Activated CD4-positive, alpha-beta T cell treated with anti-CD3 and anti-CD28 coated beads, Interleukin-2, amount 50 U/mL, for 48 hours (primary cell): ENCODE data around the gene SLAMF1.
A peak's percentile ranks its signal among the peaks of the same experiment; 100 is the strongest.
"Not testable (repeated sequence)": the region's sequence is repeated elsewhere in the genome, so short reads cannot be mapped to it uniquely, and the experiment has no call there.

Experiments used
- DNase-seq, 2 experiments: peaks; one replicate each; pipeline ENCODE4 v3.0.0-alpha.2; 2020

The SLAMF1 gene

DNA sequence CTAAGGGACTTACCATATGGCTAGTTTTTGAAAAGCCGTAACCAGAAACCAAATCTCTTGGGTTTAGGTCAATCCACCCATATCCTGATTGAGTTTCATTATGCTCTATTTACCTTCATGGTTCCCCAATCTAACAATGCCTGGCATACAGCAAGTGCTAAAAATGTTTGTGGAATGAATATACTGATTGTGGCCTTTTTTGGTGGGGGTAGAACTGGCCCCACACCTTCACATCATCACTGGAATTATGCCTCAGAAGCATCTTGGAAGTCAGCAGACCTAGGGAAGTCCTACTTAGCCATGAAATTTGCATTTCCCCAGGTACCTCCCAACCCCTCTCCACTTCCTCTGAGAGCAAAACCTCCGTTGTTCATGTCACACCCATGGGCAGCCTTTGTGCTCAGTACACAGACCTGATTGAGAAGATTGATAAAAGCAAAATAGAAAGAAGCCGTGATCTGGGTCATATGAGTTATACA is 17.8 kb upstream of the SLAMF1 start:
- peak in 1 of 2 experiments; percentile 55 for DNase-seq

GRCh38 chr1:160662910-160663309 is 16.1 kb upstream of the SLAMF1 start:
- no peak for DNase-seq

DNA sequence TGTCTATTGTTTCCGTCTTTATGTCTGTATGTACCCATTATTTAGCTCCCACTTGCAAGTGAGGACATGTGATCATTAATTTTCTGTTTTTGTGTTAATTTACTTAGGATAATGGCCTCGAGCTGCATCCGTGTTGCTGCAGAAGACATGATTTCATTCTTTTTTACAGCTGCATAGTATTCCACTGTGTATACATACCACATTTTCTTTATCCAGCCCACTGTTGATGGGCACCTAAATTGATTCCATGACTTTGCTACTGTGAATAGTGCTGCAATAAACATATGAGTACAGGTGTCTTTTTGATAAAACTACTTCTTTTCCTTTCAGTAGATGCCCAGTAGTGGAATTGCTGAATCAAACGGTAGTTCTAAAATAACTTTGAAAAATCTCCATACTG is 12.7 kb upstream of the SLAMF1 start:
- no peak for DNase-seq

DNA sequence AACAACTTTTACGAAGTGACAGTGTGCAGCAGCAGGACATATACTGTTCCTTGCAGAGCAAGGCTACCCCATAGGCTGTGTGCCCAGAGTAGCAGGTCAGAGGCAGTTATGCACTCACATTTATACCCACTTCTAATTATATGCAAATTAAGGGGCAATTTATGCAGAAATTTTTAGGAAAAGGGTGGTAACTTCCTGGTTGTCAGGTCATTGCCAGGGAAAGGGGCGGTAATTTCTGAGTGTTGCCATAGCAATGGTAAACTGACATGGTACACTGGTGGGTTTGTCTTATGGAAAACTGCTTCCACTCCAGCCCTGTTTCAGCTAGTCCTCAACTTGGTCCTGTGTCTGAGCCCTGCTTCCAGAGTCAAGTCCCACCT is 12.0 kb upstream of the SLAMF1 start:
- no peak for DNase-seq

DNA sequence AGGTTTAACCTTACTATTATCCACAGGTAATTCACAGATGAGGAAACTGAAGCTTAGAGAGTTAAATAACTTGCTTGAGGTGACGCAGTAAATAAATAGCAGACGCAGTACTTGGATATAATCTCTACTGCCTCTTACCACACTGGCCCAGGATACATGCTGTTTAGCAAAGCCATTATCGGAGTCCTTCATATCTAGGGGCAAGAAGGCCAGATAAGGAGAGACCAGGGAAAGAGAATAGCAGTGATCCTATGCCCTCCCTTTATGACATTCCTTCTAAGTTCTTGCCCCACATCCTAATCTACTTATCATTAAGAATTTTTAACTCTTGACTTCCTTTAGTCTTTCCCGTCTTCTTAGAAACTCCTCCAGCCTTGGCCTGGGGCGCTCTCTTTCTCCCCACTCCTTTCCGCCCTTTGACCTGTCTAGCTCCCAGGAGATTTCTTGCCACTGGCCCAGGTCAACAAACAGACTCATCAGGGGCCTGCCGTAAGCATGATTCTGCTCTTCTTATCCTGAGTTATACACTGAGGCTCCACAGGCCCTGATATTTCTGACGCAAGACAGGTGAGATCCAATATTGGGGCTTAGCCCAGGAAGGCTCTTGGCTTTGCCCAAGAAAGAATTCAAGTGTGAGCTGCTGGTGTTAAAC is 11.4 kb upstream of the SLAMF1 start:
- DNase-seq, result no peak

GRCh38 chr1:160657250-160657781 is 10.5 kb upstream of the SLAMF1 start:
- DNase-seq, result no peak

- no peak for DNase-seq
These were observed 9.9 kb upstream of the SLAMF1 start for GRCh38 chr1:160656737-160657136.

DNA sequence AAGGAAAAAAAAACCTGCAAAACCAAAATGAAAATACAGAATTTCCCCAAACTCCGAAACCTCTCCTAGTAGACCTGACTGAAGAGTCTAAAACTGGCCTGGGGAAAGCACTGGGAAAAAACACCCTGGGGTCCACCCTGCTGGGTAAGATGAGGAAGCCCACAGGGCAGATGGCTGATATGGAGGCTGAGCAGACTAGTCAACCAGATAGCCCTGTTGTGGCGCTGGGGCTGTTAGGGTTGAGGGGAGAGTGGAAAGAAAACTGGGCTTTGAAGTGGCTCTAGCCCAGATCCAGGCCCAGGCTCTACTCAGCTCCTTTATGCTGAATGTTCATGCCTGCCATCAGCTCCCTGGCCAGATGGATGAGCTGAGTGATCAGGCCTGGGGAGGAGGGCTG is 6.8 kb upstream of the SLAMF1 start:
- no peak for DNase-seq

GRCh38 chr1:160652924-160653619 is 6.2 kb upstream of the SLAMF1 start:
- DNase-seq, result no peak

DNA sequence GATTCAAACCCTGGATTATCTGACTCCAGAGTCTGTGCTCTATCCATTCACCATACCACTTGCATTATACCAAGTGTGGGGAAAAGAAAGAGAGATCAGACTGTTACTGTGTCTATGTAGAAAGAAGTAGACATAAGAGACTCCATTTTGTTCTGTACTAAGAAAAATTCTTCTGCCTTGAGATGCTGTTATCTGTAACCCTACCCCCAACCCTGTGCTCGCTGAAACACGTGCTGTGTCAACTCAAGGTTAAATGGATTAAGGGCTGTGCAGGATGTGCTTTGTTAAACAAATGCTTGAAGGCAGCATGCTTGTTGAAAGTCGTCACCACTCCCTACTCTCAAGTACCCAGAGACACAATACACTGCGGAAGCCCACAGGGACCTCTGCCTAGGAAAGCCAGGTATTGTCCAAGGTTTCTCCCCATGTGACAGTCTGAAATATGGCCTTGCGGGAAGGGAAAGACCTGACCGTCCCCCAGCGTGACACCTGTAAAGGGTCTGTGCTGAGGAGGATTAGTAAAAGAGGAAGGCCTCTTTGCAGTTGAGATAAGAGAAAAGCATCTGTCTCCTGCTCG is 5.3 kb upstream of the SLAMF1 start:
- DNase-seq, result not testable (repeated sequence)

- DNase-seq, result no peak
These were observed 4.7 kb upstream of the SLAMF1 start for GRCh38 chr1:160651433-160652064.

DNA sequence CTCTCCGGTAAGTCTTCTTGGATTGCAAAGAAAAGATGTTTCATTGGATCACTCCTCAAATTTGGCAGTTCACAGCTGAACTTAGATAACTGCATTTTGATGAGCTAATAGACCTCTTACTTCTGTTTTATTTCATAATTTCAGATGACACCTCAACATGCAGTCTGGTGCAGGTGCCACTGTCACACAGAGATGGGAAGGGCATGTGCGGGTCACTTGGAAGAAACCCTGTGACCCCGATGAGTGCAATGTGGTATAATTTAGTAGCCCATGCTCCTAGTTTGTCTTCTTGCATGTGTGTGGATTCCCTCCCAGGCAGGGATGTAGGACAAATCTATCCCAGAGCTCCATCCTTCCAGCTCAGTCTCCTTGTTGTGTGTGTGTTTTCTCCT is 481 bp upstream of the SLAMF1 start:
- DNase-seq, result no peak

DNA sequence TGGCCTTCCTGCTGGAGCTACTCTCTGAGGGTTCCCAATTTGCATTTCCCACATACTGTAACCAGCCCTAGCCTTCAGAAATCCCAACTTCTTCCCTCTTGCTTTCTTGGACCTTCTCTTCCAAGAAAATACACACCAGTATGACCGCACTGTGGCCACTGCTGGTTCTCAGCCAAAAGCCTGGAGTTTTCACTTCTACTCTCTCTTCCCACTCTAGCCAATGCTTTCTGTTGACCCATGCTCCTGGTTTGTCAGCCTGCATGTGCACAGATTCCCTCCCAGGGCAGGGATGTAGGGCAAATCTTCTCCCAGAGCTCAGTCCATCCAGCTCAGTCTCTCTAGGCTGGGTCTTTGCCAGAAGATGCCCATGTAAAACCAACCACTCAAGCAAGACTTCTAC is 664 bp downstream of the SLAMF1 start:
- no peak for DNase-seq

GRCh38 chr1:160645386-160646130 is 1.3 kb downstream of the SLAMF1 start:
- no peak for DNase-seq

- no peak for DNase-seq
These were observed 2.4 kb downstream of the SLAMF1 start for GRCh38 chr1:160644399-160644798.

DNA sequence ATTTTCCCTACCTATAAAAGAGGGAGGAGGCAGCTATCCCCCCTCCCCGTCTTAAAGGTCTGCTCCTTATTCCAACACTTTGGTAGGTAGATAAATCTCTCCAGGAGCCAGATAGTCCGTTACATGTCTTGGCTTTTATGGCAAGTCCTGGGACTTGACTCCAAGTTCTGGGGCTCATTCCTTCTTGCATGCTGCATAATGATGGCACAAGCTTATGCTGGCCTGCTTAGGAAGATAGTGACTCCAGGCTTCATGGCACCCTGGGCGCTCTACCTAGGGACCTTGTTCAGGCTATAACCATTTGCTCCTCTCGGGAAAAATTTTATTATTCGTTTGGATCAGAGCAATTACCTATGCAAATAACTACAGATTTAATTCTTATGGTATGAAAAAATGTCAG is 3.7 kb downstream of the SLAMF1 start:
- DNase-seq, result no peak

DNA sequence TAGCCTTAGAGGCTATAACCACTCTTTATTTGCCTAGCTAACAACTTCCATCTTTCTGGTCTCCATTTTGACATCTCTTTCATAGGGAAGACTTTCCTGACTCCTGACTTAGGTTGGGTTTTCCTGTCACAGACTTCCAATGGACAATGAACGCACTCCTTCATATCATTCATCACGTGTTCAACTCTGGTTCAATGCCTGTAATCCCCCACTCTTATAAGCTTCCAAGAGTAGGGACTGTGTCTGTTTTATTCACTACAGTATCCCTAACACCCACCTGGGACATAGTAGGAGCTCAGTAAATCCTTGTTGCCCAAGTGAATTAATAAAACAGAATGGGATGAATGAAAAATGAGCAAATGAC is 4.6 kb downstream of the SLAMF1 start:
- DNase-seq, result no peak

GRCh38 chr1:160641323-160642280 is 5.2 kb downstream of the SLAMF1 start:
- peak in 1 of 2 experiments; percentile 56 for DNase-seq

- no peak for DNase-seq
These were observed 6.3 kb downstream of the SLAMF1 start for GRCh38 chr1:160640359-160641123.

- no peak for DNase-seq
These were observed 7.2 kb downstream of the SLAMF1 start for GRCh38 chr1:160639652-160640051.

GRCh38 chr1:160638926-160639325 is 7.9 kb downstream of the SLAMF1 start:
- DNase-seq, result no peak
